ENCODE measurements around the gene OR4D1.
"Not testable (repeated sequence)": the region's sequence is repeated elsewhere in the genome, so short reads cannot be mapped to it uniquely, and the experiment has no call there.

Gene OR4D1

DNA sequence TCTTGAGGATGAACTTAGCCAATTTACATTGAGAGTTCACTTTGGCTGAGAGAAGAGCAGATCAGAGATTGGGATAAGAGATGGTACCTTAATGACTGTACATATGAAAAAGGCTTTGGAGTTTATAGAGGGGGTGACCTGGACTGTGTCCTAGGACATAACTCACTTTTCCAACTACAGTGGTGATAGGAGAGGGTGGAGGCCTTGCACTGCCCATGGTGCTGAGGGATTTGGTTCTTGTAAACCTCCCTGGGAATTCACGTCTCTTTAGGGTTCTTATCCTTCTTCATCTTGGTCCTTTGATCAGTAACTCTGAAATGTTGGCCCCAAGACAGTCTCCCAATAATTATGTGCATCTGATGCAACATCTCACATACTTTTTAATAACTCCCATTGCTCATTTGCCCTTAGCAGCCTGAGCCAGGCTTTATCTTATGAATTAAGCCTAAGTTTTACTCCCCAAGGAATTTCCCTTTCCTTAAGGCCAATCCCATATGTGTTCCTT lies at the start of gene OR4D1:
Gene OR4D1, plus strand, starts transcription at position 455 of the 505 bp plus-strand sequence. CDS start 6,770 bp downstream, outside the sequence.
- Mint-ChIP-seq H3K27ac (no peak within 1 kb of the TSS), H3K4me3 (no peak within 1 kb of the TSS), H3K9me3 (peaks cover 23% of the 10 kb centered on the region), H3K27me3 (peaks cover 34% of the 10 kb centered on the region), H3K36me3 (peaks cover 26% of the 10 kb centered on the region), H3K4me1 (peaks cover 6% of the 10 kb centered on the region)
- ATAC-seq = no peak

DNA sequence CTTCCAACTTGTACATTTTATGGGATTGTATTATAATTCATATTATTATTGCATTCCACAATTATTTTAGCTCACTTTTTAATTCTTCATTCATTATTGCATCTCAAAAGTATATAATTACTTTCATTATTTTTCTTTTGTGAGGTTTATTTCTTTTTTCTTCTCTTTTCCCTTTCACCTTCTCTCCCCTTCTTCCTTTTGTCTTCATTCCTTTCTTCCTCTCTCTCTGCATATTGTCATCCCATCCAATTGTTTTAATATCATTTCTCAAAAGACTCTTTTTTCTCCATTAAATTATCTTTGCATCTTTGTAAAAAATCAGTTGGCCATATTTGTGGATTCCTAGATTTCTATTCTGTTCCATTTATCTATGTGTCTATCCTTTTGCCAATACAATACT lies 47.7 kb upstream of the OR4D1 start:
- Mint-ChIP-seq H3K9me3 (no peaks in the 10 kb centered on the region), H3K27me3 (no peaks in the 10 kb centered on the region), H3K27ac (no peak overlapping the region), H3K4me1 (no peaks in the 10 kb centered on the region), H3K4me3 (no peak overlapping the region), H3K36me3 (no peaks in the 10 kb centered on the region)
- no peak for ATAC-seq

DNA sequence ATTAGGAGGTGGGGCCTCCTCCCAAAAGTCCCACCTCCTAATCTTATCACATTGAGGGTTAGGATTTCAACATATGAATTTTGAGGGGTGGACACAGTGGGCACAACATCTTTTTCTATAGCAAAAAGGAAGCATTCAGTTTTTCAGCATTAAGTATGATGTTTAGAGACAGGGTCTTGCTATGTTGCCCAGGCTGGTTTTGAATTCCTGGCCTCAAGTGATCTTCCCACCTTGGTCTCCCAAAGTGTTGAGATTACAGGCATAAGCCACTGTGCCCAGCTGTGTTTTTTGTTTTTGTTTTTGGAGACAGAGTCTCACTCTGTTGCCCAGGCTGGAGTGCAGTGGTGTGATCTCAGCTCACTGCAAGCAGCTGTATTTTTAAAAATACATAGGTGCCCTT lies 46.3 kb upstream of the OR4D1 start:
- not testable (repeated sequence) for H3K27me3 Mint-ChIP-seq

DNA sequence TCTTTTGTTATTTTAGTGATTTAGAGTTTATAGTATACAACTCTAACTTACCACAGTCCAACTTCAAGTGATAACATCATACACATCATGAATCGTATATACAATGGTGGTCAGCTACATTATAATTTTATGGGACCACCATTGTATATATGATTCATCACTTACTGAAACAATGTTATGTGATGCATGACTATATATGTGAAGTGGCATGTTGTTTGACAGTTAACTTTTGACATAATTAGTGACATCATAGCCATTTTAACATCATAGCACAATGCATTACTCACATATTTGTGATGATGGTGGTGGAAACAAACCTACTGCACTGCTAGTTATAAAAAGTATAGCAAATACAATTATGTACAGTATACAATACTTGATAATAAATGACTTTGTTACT lies 43.1 kb upstream of the OR4D1 start:
- Mint-ChIP-seq H3K4me1 (no peaks in the 10 kb centered on the region), H3K27me3 (no peaks in the 10 kb centered on the region), H3K36me3 (no peaks in the 10 kb centered on the region), H3K4me3 (no peak overlapping the region), H3K9me3 (no peaks in the 10 kb centered on the region), H3K27ac (no peak overlapping the region)
- no peak for ATAC-seq

More for the DNA sequence above, 46.3 kb upstream of the OR4D1 start:
- not testable (repeated sequence) for H3K27ac Mint-ChIP-seq, H3K4me1 Mint-ChIP-seq, H3K36me3 Mint-ChIP-seq, H3K4me3 Mint-ChIP-seq, ATAC-seq, H3K9me3 Mint-ChIP-seq

DNA sequence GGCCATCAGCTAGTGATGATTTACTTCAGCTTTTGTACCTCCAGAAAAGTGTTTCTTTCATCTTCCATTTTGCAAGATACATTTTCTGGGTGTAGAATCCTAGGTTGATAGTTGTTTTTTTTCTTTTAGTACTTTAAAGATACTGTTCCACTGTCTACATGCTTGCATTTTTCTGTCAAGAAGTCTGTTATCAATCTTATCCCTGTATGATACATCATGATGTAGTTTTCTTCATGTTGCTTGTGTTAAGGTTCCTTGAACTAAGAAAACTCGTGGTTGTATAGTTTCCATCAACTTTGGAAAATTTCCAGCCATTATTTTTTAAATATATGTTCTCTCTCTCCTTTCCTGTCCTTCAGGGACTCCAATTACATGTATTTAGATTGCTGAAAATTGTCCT lies 40.9 kb upstream of the OR4D1 start:
- Mint-ChIP-seq H3K27ac (no peak overlapping the region), H3K4me1 (no peaks in the 10 kb centered on the region), H3K9me3 (no peaks in the 10 kb centered on the region), H3K27me3 (peaks cover 9% of the 10 kb centered on the region), H3K36me3 (no peaks in the 10 kb centered on the region), H3K4me3 (no peak overlapping the region)
- ATAC-seq = no peak

DNA sequence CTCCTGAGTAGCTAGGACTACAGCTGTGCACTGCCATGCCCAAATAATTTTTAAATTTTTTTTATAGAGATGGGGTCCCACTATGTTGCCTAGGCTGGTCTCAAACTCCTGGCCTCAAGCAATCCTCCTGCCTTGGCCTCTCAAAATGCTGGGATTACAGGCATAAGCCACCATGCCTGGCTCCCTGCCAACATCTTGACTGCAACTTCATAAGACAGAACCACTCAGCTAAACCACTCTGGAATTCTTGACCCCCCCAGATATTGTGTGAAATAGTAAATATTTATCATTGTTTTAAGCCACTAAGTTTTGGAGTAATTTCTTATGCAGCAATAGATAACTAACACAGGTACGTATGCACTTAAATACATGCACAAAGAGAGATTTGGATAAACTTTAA lies 39.0 kb upstream of the OR4D1 start:
- H3K4me3 Mint-ChIP-seq = no peak overlapping the region

DNA sequence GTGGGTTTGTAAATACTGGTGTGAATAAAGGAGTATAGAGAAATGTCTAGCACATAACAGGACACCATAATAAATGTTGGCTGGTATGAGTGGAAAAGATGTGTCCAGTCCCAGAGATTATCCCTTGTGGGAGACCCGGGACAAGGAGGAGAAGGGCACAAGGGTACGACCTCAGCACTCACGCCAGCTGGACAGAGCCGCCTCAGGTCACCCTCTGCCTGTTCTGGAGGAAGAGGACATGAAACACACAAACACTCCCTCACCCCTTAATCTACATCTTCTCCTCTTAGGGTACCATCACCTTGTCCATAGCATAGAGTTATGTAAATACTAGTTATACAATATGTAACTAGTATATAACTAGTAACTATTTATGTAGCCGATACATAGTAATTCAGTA lies 38.2 kb upstream of the OR4D1 start:
- Mint-ChIP-seq H3K36me3 (no peaks in the 10 kb centered on the region), H3K4me3 (no peak overlapping the region), H3K27ac (no peak overlapping the region), H3K27me3 (peaks cover 9% of the 10 kb centered on the region), H3K4me1 (no peaks in the 10 kb centered on the region), H3K9me3 (no peaks in the 10 kb centered on the region)
- ATAC-seq = no peak

More for the DNA sequence above, 39.0 kb upstream of the OR4D1 start:
- Mint-ChIP-seq H3K4me1 (no peaks in the 10 kb centered on the region), H3K36me3 (no peaks in the 10 kb centered on the region), H3K27me3 (peaks cover 9% of the 10 kb centered on the region), H3K27ac (no peak overlapping the region), H3K9me3 (no peaks in the 10 kb centered on the region)
- ATAC-seq = no peak

DNA sequence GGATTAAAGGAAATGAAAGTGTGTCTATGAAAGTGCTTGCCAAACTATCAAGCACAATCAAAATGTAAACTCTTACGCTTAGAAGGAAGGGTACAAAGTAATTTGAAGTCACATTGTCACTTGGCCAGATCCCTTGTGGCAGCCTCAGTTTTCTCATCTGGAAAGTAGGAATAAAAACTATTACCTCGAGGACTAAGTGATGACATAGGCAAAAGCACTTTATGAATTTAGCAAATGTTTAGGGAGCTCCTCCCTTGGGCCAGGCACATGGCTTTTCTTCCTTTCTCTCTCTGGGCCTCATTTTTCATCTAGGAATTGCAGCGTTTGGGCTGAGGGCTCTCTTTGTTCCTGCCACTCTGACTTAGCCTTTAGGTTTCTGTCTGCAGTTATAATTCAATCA lies 36.5 kb upstream of the OR4D1 start:
- Mint-ChIP-seq H3K9me3 (no peaks in the 10 kb centered on the region), H3K36me3 (no peaks in the 10 kb centered on the region), H3K4me1 (no peaks in the 10 kb centered on the region), H3K27me3 (peaks cover 26% of the 10 kb centered on the region), H3K4me3 (no peak overlapping the region), H3K27ac (no peak overlapping the region)
- no peak for ATAC-seq

DNA sequence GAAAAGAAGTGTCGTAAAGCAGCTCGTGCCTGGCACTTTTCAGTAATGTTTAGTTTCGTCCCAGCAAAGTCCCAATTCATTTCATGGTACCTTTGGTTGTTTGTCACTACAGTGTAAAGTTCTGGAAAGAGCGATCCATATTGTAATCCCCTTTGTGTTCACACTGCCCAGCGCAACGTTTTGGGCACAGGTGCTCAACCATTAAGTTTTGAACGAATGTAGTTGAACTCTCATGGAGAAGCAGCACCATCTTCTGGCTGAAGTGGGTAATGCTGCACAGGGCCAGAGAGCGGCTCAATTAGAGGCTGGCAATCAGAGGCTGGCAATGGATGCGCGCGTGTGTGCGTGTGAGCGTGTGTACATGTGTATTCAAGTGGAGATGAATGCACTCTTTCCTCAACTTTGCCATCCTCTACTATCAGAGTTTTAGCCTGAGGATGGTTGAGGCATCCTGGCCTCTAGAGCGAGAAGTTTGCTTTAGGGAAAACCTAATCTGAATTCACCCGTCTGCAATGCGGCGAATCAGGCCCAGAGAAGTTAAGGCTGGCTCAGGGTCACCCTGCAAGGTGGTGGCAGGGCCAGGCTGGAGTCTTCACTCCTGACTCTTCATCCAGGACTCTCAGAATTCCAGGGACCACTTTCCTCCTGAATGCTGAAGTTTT lies 35.1 kb upstream of the OR4D1 start:
- peak; percentile 76 for ATAC-seq
- Mint-ChIP-seq H3K9me3 (no peaks in the 10 kb centered on the region), H3K27ac (no peak overlapping the region), H3K36me3 (no peaks in the 10 kb centered on the region), H3K4me1 (no peaks in the 10 kb centered on the region), H3K27me3 (peaks cover 38% of the 10 kb centered on the region), H3K4me3 (no peak overlapping the region)

DNA sequence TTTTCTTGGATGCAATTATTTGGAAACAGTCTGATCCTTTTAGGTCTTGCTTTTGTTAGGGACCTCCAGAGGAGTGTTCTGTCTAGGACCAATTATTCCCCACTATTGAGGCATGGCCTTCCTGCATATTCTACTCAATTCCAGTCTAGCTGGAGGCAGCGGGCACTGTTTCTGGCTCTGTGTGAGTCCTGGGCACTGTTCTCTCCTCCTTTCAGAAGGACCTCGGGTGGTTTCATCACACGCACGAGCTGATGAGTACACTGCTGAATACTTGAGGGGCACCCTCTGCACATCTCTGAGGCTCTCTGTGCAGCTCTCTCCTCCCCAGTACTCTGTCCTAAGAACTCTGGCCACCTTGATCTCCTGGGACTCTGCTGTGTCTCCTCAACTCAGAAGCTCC lies 34.2 kb upstream of the OR4D1 start:
- H3K4me1 Mint-ChIP-seq = no peaks in the 10 kb centered on the region
- H3K4me3 Mint-ChIP-seq = no peak overlapping the region

DNA sequence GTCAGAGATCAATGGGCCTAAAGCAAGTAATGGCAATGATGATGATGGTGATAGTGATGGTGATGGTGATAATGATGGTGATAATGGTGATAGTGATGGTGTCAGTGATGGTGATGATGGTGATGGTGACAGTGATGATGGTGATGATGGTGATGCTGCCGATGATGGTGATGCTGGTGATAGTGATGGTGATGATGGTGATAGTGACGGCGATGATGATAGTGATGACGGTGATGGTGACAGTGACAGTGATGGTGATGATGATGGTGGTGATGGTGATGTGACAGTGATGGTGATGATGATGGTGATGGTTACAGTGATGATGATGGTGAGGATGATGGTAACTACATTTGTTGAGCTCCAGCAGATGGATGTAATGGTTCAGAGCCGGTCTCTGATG lies 30.8 kb upstream of the OR4D1 start:
- no peak for ATAC-seq
- Mint-ChIP-seq H3K9me3 (no peaks in the 10 kb centered on the region), H3K27ac (no peak overlapping the region), H3K4me1 (no peaks in the 10 kb centered on the region), H3K27me3 (peaks cover 47% of the 10 kb centered on the region), H3K4me3 (no peak overlapping the region), H3K36me3 (no peaks in the 10 kb centered on the region)

More for the DNA sequence above, 34.2 kb upstream of the OR4D1 start:
- Mint-ChIP-seq H3K9me3 (no peaks in the 10 kb centered on the region), H3K27me3 (peaks cover 43% of the 10 kb centered on the region), H3K36me3 (no peaks in the 10 kb centered on the region), H3K27ac (no peak overlapping the region)
- no peak for ATAC-seq

DNA sequence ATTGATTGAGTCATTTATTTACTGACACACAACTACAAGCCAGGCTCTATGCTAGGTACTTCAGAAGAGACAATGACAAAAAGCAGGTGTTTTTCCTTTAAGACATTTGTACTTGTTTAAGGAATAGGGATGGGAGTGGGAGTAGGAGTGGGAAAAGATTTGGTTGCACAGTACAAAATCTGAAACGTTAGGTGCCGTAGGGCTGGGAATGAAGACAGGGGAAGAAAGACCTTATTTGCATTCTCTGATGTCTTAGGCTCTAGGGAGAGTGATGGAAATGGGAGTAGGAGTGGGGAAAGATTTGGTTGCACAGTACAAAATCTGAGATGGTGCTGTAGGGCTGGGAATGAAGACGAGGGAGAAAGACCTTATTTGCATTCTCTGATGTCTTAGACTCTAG lies 28.7 kb upstream of the OR4D1 start:
- no peak overlapping the region for H3K4me3 Mint-ChIP-seq
- no peaks in the 10 kb centered on the region for H3K9me3 Mint-ChIP-seq
- no peak for ATAC-seq
- H3K27me3 Mint-ChIP-seq = peaks cover 47% of the 10 kb centered on the region
- no peaks in the 10 kb centered on the region for H3K4me1 Mint-ChIP-seq
- no peak overlapping the region for H3K27ac Mint-ChIP-seq
- H3K36me3 Mint-ChIP-seq = no peaks in the 10 kb centered on the region

DNA sequence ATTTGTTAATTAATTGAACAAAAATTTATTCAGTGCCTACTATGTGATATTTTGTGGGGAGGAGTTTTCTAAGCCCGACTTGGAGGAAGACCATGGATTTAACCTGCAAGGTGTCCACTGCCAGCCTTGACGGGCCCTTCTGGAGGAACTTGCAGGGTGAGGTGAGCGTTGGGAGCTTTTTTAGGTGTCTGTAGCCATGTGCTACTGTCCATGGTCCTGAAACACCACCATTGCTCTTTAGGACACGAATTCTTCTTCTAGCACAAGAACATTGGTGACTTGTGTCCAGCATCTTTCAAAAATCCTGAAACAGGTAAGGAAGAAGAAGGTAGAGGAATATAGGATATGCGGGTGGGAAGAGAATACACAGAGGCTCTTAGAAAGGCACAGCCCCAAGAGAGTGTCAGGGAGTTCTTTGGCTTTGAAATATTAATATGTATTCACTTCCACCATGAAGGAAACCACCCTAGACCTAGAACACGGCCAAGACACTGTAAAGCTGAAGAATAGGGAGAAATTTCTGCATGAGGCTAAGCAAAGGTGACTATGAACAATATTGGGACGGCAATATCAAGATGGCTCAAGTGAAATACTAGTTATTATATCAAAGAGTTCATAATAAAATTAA lies 27.9 kb upstream of the OR4D1 start:
- Mint-ChIP-seq H3K4me1 (no peaks in the 10 kb centered on the region), H3K36me3 (no peaks in the 10 kb centered on the region), H3K9me3 (no peaks in the 10 kb centered on the region), H3K27me3 (peaks cover 46% of the 10 kb centered on the region), H3K27ac (no peak overlapping the region), H3K4me3 (no peak overlapping the region)
- no peak for ATAC-seq

DNA sequence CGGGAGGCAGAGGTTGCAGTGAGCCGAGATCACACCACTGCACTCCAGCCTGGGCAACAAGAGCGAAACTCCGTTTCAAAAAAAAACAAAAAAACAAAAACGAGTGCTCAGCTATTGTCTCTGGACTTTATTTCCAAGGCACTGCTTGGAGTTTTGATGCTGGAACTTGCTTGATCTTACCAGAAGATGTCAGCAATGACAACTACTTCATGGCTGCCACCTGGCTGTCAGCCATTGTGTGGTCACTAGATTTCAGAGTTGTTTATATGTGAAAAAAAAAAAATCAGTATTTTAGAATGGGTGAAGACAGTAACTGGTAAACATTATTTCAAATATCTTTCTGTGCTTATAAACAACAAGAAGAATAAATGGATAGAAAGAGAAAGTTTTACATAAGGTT lies 26.3 kb upstream of the OR4D1 start:
- Mint-ChIP-seq H3K4me1 (no peaks in the 10 kb centered on the region), H3K27ac (no peak overlapping the region), H3K36me3 (no peaks in the 10 kb centered on the region), H3K27me3 (peaks cover 38% of the 10 kb centered on the region), H3K9me3 (no peaks in the 10 kb centered on the region), H3K4me3 (no peak overlapping the region)
- no peak for ATAC-seq

DNA sequence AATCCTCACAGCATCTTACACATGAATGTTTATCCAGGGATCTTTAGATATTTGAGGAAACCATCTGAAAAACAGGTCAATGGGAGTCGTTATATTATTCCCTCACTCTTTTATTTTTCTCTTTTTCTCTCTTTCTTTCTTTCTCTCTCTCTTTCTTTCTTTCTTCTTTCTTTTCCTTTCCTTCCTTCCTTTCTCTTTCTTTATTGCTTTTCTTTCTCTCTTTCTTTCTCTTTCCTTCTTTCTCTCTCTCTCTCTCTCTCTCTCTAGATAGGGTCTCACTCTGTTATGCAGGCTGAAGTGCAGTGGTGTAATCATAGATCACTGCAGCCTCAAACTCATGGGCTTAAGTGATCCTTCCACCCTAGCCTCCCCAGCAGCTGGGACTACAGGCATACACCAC lies 20.3 kb upstream of the OR4D1 start:
- H3K4me3 Mint-ChIP-seq = no peak overlapping the region
- ATAC-seq = no peak
- H3K36me3 Mint-ChIP-seq = no peaks in the 10 kb centered on the region
- H3K27ac Mint-ChIP-seq = no peak overlapping the region
- H3K4me1 Mint-ChIP-seq = no peaks in the 10 kb centered on the region
- peaks cover 46% of the 10 kb centered on the region for H3K27me3 Mint-ChIP-seq
- no peaks in the 10 kb centered on the region for H3K9me3 Mint-ChIP-seq

DNA sequence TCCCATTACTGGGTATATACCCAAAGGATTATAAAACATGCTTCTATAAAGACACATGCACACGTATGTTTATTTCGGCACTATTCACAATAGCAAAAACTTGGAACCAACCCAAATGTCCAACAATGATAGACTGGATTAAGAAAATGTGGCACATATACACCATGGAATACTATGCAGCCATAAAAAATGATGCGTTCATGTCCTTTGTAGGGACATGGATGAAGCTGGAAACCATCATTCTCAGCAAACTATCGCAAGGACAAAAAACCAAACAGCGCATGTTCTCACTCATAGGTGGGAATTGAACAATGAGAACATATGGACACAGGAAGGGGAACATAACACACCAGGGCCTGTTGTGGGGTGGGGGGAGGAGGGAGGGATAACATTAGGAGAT lies 15.5 kb upstream of the OR4D1 start:
- Mint-ChIP-seq H3K27me3 (peaks cover 80% of the 10 kb centered on the region), H3K9me3 (peaks cover 12% of the 10 kb centered on the region)
- not testable (repeated sequence) for H3K36me3 Mint-ChIP-seq, H3K4me1 Mint-ChIP-seq, H3K4me3 Mint-ChIP-seq, H3K27ac Mint-ChIP-seq, ATAC-seq

Measured in stimulated activated memory B cell treated with anti-CD40 and anti-IgM and Interleukin-4, amounts not matched to agents 10 μg/mL and 1 μg/mL and 100 μg/mL, for 72 hours (primary cell).